ENCODE measurements around the gene IDH3A.
A peak's percentile ranks its signal among the peaks of the same experiment; 100 is the strongest.

GRCh38 chr15:78108300-78109084, 40.7 kb upstream of the IDH3A start:
- TF ChIP-seq CTCF (IDR thresholded peaks at IDR 0.05 in 2 of 3, conservative IDR thresholded peaks at IDR 0.05 in 1 of 3; ENCODE audit: borderline replicate concordance in 1 of 3, insufficient read depth in 1 of 3, low read depth in 2 of 3, low read length in 2 of 3) (peak; percentile 89 to 98 (median 96)), POLR2A (IDR thresholded peaks at IDR 0.05; ENCODE audit: borderline replicate concordance, extremely low read depth, insufficient read depth, insufficient read length) (no peak), EZH2phosphoT487 (IDR thresholded peaks at IDR 0.05; ENCODE audit: borderline replicate concordance) (no peak), REST (IDR thresholded peaks at IDR 0.05; ENCODE audit: low read depth) (no peak), YY1 (IDR thresholded peaks at IDR 0.05; ENCODE audit: extremely low read depth, insufficient replicate concordance, low read depth, low read length) (peak; percentile 33)
